ENCODE data around the gene CDKL1.

CDKL1 gene

GRCh38 chr14:50389668-50390441 lies 6.8 kb downstream of the CDKL1 start:
- Histone ChIP-seq H3K4me1 (ENCODE audit: control insufficient read depth, low read length) (no peaks in the 10 kb centered on the region), H3K27ac (ENCODE audit: low read depth, low read length) (no peak overlapping the region), H3K4me2 (ENCODE audit: low read length) (no peak overlapping the region), H3F3A (ENCODE audit: control insufficient read depth, insufficient read depth) (no peaks in the 10 kb centered on the region), H3K9me3 (ENCODE audit: control insufficient read depth, insufficient read depth, low read length) (no peaks in the 10 kb centered on the region), H3K9me2 (replicated peaks; ENCODE audit: control insufficient read depth, low read length) (no peaks in the 10 kb centered on the region), H3K79me2 (ENCODE audit: control insufficient read depth, low read length) (no peaks in the 10 kb centered on the region), H3K4me3 (ENCODE audit: low read length) (no peak overlapping the region), H4K20me1 (ENCODE audit: control insufficient read depth, insufficient read depth, low read depth, low read length) (no peaks in the 10 kb centered on the region), H3K27me3 (ENCODE audit: control insufficient read depth, low read length) (no peaks in the 10 kb centered on the region), H3K36me3 (ENCODE audit: control insufficient read depth, low read length) (no peaks in the 10 kb centered on the region)
- TF ChIP-seq CTCF (IDR thresholded peaks at IDR 0.05; ENCODE audit: low read depth, low read length, poor library complexity, severe bottlenecking) (no peak), EZH2phosphoT487 (IDR thresholded peaks at IDR 0.05; ENCODE audit: borderline replicate concordance, low read length) (no peak)

GRCh38 chr14:50388256-50388931 lies 8.3 kb downstream of the CDKL1 start:
- Histone ChIP-seq H3K27me3 (ENCODE audit: control insufficient read depth, low read length) (no peaks in the 10 kb centered on the region), H3K4me1 (ENCODE audit: control insufficient read depth, low read length) (no peaks in the 10 kb centered on the region), H3K9me2 (replicated peaks; ENCODE audit: control insufficient read depth, low read length) (no peaks in the 10 kb centered on the region), H3K36me3 (ENCODE audit: control insufficient read depth, low read length) (no peaks in the 10 kb centered on the region), H3F3A (ENCODE audit: control insufficient read depth, insufficient read depth) (no peaks in the 10 kb centered on the region), H3K27ac (ENCODE audit: low read depth, low read length) (no peak overlapping the region), H4K20me1 (ENCODE audit: control insufficient read depth, insufficient read depth, low read depth, low read length) (no peaks in the 10 kb centered on the region), H3K4me2 (ENCODE audit: low read length) (no peak overlapping the region), H3K9me3 (ENCODE audit: control insufficient read depth, insufficient read depth, low read length) (no peaks in the 10 kb centered on the region), H3K79me2 (ENCODE audit: control insufficient read depth, low read length) (no peaks in the 10 kb centered on the region), H3K4me3 (ENCODE audit: low read length) (no peak overlapping the region)
- TF ChIP-seq CTCF (IDR thresholded peaks at IDR 0.05; ENCODE audit: low read depth, low read length, poor library complexity, severe bottlenecking) (no peak), EZH2phosphoT487 (IDR thresholded peaks at IDR 0.05; ENCODE audit: borderline replicate concordance, low read length) (no peak)

GRCh38 chr14:50387548-50387947 lies 9.1 kb downstream of the CDKL1 start:
- H3K27me3 ChIP-seq (ENCODE audit: control insufficient read depth, low read length) = no peaks in the 10 kb centered on the region
- no peaks in the 10 kb centered on the region for H3K4me1 ChIP-seq (ENCODE audit: control insufficient read depth, low read length)
- H3K9me3 ChIP-seq (ENCODE audit: control insufficient read depth, insufficient read depth, low read length) = no peaks in the 10 kb centered on the region
- TF ChIP-seq EZH2phosphoT487 (IDR thresholded peaks at IDR 0.05; ENCODE audit: borderline replicate concordance, low read length) (no peak), CTCF (IDR thresholded peaks at IDR 0.05; ENCODE audit: low read depth, low read length, poor library complexity, severe bottlenecking) (no peak)
- no peaks in the 10 kb centered on the region for H3K36me3 ChIP-seq (ENCODE audit: control insufficient read depth, low read length)
- no peak overlapping the region for H3K4me3 ChIP-seq (ENCODE audit: low read length)
- H3F3A ChIP-seq (ENCODE audit: control insufficient read depth, insufficient read depth) = no peaks in the 10 kb centered on the region
- H4K20me1 ChIP-seq (ENCODE audit: control insufficient read depth, insufficient read depth, low read depth, low read length) = no peaks in the 10 kb centered on the region
- H3K9me2 ChIP-seq (replicated peaks; ENCODE audit: control insufficient read depth, low read length) = no peaks in the 10 kb centered on the region
- H3K27ac ChIP-seq (ENCODE audit: low read depth, low read length) = no peak overlapping the region
- H3K4me2 ChIP-seq (ENCODE audit: low read length) = no peak overlapping the region
- no peaks in the 10 kb centered on the region for H3K79me2 ChIP-seq (ENCODE audit: control insufficient read depth, low read length)
